PFSK-1 (cell line): ENCODE measurements around the gene NRAS.

Experiments
- POLR2AphosphoS5 ChIP-seq: IDR thresholded peaks from 2 replicates; pipeline ENCODE4 v1.6.1; 2012; ENCODE audit warnings: low read depth, mild to moderate bottlenecking, control low read depth, low read length, moderate library complexity
- REST ChIP-seq, 2 experiments: IDR thresholded peaks; 2 replicates each; pipeline versions ENCODE4 v1.6.1 to v1.8.0; 2011 to 2012; ENCODE audit warnings: low read depth in 2 of 2, low read length in 2 of 2, control low read depth in 1 of 2, inconsistent platforms in 1 of 2, mild to moderate bottlenecking in 1 of 2, moderate library complexity in 1 of 2; ENCODE audit not compliant: insufficient read depth in 1 of 2
- SIN3A ChIP-seq: IDR thresholded peaks from 2 replicates; pipeline ENCODE4 v1.6.1; 2012; ENCODE audit warnings: mild to moderate bottlenecking, low read length, moderate library complexity, borderline replicate concordance; ENCODE audit not compliant: insufficient read depth

GRCh38 chr1:114715952-114716303 lies 643 bp downstream of the NRAS start:
- no peak for TF ChIP-seq POLR2AphosphoS5
- TF ChIP-seq REST (IDR thresholded peaks at IDR 0.05; ENCODE audit: insufficient read depth in 1 of 2, low read depth in 2 of 2, low read length in 2 of 2): no peak
- TF ChIP-seq SIN3A: no peak
